T-cell (primary cell): ENCODE data around the gene RIMS3. TPM values are rescaled to one million over a fixed set of nuclear protein-coding genes. Genes with fewer than 3 reads are reported as not detected.
A peak's percentile ranks its signal among the peaks of the same experiment; 100 is the strongest.

Source experiments
- ATAC-seq, 4 experiments: fragments of 200-7000 bp in 3 of 4; fragments of 150-1000 bp in 1 of 4; cut with Tn5 transposase; replicated peaks in 1 of 4; 1 replicate in 3 of 4; 2 replicates in 1 of 4; pipeline ENCODE4 v1.10.0; 2021; ENCODE audit warnings: moderate library complexity in 3 of 4, mild to moderate bottlenecking in 2 of 4, moderate number of reproducible peaks in 1 of 4
- CTCF ChIA-PET, 2 donors: fragments of 300-600 bp; sonication (Branson Sonifier 250); formaldehyde crosslinking; loops; one replicate each; lab custom pipeline; 2022; ENCODE audit warnings: antibody characterized with exemption in 2 of 2; lab: Charles Lee
- POLR2A ChIA-PET, 2 donors: fragments of 300-600 bp; sonication (Branson Sonifier 250); formaldehyde crosslinking; loops; one replicate each; lab custom pipeline; 2022; ENCODE audit warnings: antibody characterized with exemption in 2 of 2; lab: Charles Lee
- DNase-seq, 35 experiments: peaks; one replicate each; pipeline versions ENCODE4 v3.0.0 to v3.0.0-alpha.2; 2013 to 2023
- H3K27ac ChIP-seq: one replicate; pipeline ENCODE4 v1.5.1; 2013; ENCODE audit warnings: low read length
- H3K27me3 ChIP-seq, 2 experiments: replicated peaks in 1 of 2; 1 replicate in 1 of 2; 2 replicates in 1 of 2; pipeline versions ENCODE4 v1.6.1 to v1.7.0; 2013; ENCODE audit warnings: low read length in 1 of 2, mixed read lengths in 1 of 2; ENCODE audit not compliant: control insufficient read depth in 2 of 2, insufficient read depth in 2 of 2; ENCODE audit errors: extremely low read depth in 1 of 2
- H3K36me3 ChIP-seq, 2 donors: 1 replicate in 1 of 2; 2 replicates in 1 of 2; pipeline versions ENCODE4 v1.6.1 to v1.7.0; 2013; ENCODE audit warnings: low read length in 1 of 2; ENCODE audit not compliant: control insufficient read depth in 2 of 2, insufficient read depth in 1 of 2; ENCODE audit errors: extremely low read depth in 1 of 2
- H3K4me1 ChIP-seq, 2 experiments: 1 replicate in 1 of 2; 2 replicates in 1 of 2; pipeline versions ENCODE4 v1.6.1 to v1.7.0; 2013; ENCODE audit warnings: low read length in 2 of 2, mixed read lengths in 1 of 2; ENCODE audit not compliant: insufficient read depth in 2 of 2, control insufficient read depth in 1 of 2; ENCODE audit errors: extremely low read depth in 1 of 2
- H3K4me3 ChIP-seq, 2 donors: 1 replicate in 1 of 2; 2 replicates in 1 of 2; pipeline versions ENCODE4 v1.5.1 to v1.7.0; 2013; ENCODE audit warnings: mild to moderate bottlenecking in 2 of 2, low read length in 1 of 2, moderate library complexity in 1 of 2; ENCODE audit not compliant: control insufficient read depth in 1 of 2; ENCODE audit errors: extremely low read depth in 1 of 2
- H3K9me3 ChIP-seq: 2 replicates; pipeline ENCODE4 v1.7.0; 2013
- H3K27ac Mint-ChIP-seq, 2 donors: one replicate each; pipeline ENCODE4 v1.8.0; 2020 to 2021; ENCODE audit warnings: mild to moderate bottlenecking in 2 of 2, mixed read lengths in 2 of 2
- H3K27me3 Mint-ChIP-seq, 2 donors: one replicate each; pipeline ENCODE4 v1.8.0; 2021 to 2022; ENCODE audit warnings: mixed read lengths in 2 of 2
- H3K36me3 Mint-ChIP-seq: one replicate; pipeline ENCODE4 v1.8.0; 2021; ENCODE audit warnings: mixed read lengths
- H3K4me1 Mint-ChIP-seq, 3 donors: one replicate each; pipeline ENCODE4 v1.8.0; 2020 to 2022; ENCODE audit warnings: mixed read lengths in 3 of 3, mild to moderate bottlenecking in 1 of 3
- H3K4me3 Mint-ChIP-seq, 3 donors: one replicate each; pipeline ENCODE4 v1.8.0; 2020 to 2022; ENCODE audit warnings: mild to moderate bottlenecking in 3 of 3, mixed read lengths in 3 of 3, moderate library complexity in 3 of 3
- H3K9me3 Mint-ChIP-seq, 3 donors: one replicate each; pipeline ENCODE4 v1.8.0; 2020 to 2022; ENCODE audit warnings: mixed read lengths in 3 of 3
- WGBS: methylation state at CpG from one replicate; pipeline ENCODE4 v1.1.5; 2013; ENCODE audit warnings: missing lambda C conversion rate; ENCODE audit not compliant: insufficient coverage; 5-methylcytosine and 5-hydroxymethylcytosine counted together
- total RNA-seq, 35 experiments: library from RNA in 6 of 35; stranded (reverse) in 6 of 35; fragments of 120-200 nt in 1 of 35; gene quantifications; one replicate each; pipeline versions ENCODE4 v1.2.1 to v1.2.4 and lab custom pipeline; 2013 to 2026

RIMS3 gene
- total RNA-seq, 5 donors from 2014 or later (not counting 1 experiment from before 2014, with no cell fraction given), result 1.8 to 3.0 (median 2.3) TPM

DNA sequence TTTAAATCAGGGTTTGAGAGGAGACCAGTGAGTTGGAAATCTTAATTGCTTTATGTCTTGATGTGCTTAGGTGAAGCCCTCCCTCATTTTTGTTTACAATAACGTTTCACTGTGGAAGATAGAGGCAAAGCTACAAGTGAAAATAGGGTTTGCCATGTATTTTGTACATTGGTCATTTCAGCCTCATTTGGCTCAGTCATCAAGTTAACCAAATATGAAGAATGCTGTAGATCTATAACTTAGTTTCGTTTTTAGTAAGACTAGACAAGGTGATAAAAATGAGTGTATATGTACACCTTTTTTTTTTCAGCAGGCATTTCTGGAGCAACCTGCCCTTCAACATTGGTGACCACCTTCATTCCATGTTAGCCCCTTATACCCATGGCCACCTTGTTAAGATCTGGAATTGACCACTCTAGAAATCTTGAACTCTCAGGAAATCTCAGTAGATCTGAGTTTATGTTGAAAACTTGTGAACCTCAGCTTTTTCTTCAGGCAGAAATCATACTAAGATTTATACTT lies 28.9 kb upstream of the RIMS3 start:
- H3K4me1 ChIP-seq, result peaks cover 24 to 42% of the 10 kb centered on the region in 2 experiments
- WGBS, result no CpG with 5 or more reads among the region's 2 CpGs
- H3K4me3 Mint-ChIP-seq, result peak overlapping the region; percentile 53 to 95 (median 57)
- DNase-seq, result peak in 1 of 35 experiments; percentile 23
- H3K4me3 ChIP-seq, result no peak overlapping the region
- H3K27me3 ChIP-seq, result no peaks in the 10 kb centered on the region
- H3K36me3 Mint-ChIP-seq, result peaks cover 15% of the 10 kb centered on the region
- ChIA-PET CTCF (interaction anchor here (0.5 to 1.4 kb wide), 3 partner anchors 19 to 254 kb away, joined by 3 to 5 read pairs (median 3); no protein-coding TSS in a partner anchor), POLR2A (no interaction called here)
- no peaks in the 10 kb centered on the region for H3K9me3 Mint-ChIP-seq
- ATAC-seq, result no peak
- H3K27ac Mint-ChIP-seq, result peak overlapping the region; percentile 94 to 96
- peak overlapping the region; percentile 100 for H3K27ac ChIP-seq
- peaks cover 84 to 87% (median 85%) of the 10 kb centered on the region in 3 donors for H3K4me1 Mint-ChIP-seq
- H3K9me3 ChIP-seq, result no peaks in the 10 kb centered on the region
- no peaks in the 10 kb centered on the region for H3K27me3 Mint-ChIP-seq
- peaks cover 3 to 4% of the 10 kb centered on the region in 2 donors for H3K36me3 ChIP-seq

GRCh38 chr1:40693425-40693824 lies 27.9 kb upstream of the RIMS3 start:
- ChIA-PET POLR2A (interaction anchor here (0.5 to 0.7 kb wide), 3 partner anchors 10 to 295 kb away, joined by 3 to 6 read pairs (median 3); no protein-coding TSS in a partner anchor), CTCF (interaction anchor here in 1 of 2 donors (0.8 to 1.4 kb wide), 4 partner anchors 10 to 28 kb away, joined by 3 to 5 read pairs (median 3); no protein-coding TSS in a partner anchor)
- peak overlapping the region; percentile 94 to 96 for H3K27ac Mint-ChIP-seq
- peaks cover 77 to 82% (median 81%) of the 10 kb centered on the region in 3 donors for H3K4me1 Mint-ChIP-seq
- no peaks in the 10 kb centered on the region for H3K9me3 Mint-ChIP-seq
- Histone ChIP-seq H3K9me3 (no peaks in the 10 kb centered on the region), H3K27ac (peak overlapping the region; percentile 100), H3K4me1 (peaks cover 21 to 38% of the 10 kb centered on the region in 2 experiments), H3K36me3 (peaks cover 3 to 4% of the 10 kb centered on the region in 2 donors), H3K27me3 (no peaks in the 10 kb centered on the region), H3K4me3 (no peak overlapping the region)
- H3K36me3 Mint-ChIP-seq, result peaks cover 9% of the 10 kb centered on the region
- ATAC-seq (no peak), DNase-seq (no peak)
- peak overlapping the region; percentile 87 to 98 (median 95) for H3K4me3 Mint-ChIP-seq
- WGBS, result no CpG with 5 or more reads among the region's 1 CpG
- H3K27me3 Mint-ChIP-seq, result no peaks in the 10 kb centered on the region

GRCh38 chr1:40692429-40692895 lies 27.0 kb upstream of the RIMS3 start:
- Histone ChIP-seq H3K36me3 (peaks cover 3 to 4% of the 10 kb centered on the region in 2 donors), H3K9me3 (no peaks in the 10 kb centered on the region), H3K27ac (peak overlapping the region; percentile 100), H3K27me3 (no peaks in the 10 kb centered on the region), H3K4me3 (peak overlapping the region; percentile 81 to 100), H3K4me1 (peaks cover 21 to 32% of the 10 kb centered on the region in 2 experiments)
- CTCF ChIA-PET, result interaction anchor here in 1 of 2 donors (0.8 to 2.0 kb wide), 5 partner anchors 8 to 161 kb away, joined by 3 to 10 read pairs (median 6); partner anchors contain the start of gene ZNF684
- Mint-ChIP-seq H3K4me1 (peaks cover 72 to 78% (median 75%) of the 10 kb centered on the region in 3 donors), H3K27ac (peak overlapping the region; percentile 94 to 96), H3K36me3 (peaks cover 13% of the 10 kb centered on the region), H3K4me3 (peak overlapping the region; percentile 87 to 98 (median 95)), H3K9me3 (no peaks in the 10 kb centered on the region), H3K27me3 (no peaks in the 10 kb centered on the region)
- POLR2A ChIA-PET, result interaction anchor here (0.6 to 0.7 kb wide), 4 partner anchors 11 to 1990 kb away, joined by 3 read pairs; partner anchors contain the start of genes HPCAL4 (in 1 of the 2) and YBX1 (in 1 of the 2)
- DNase-seq (no peak), ATAC-seq (no peak)
- 6% methylated on average over 8 of the region's 9 CpGs for WGBS

DNA sequence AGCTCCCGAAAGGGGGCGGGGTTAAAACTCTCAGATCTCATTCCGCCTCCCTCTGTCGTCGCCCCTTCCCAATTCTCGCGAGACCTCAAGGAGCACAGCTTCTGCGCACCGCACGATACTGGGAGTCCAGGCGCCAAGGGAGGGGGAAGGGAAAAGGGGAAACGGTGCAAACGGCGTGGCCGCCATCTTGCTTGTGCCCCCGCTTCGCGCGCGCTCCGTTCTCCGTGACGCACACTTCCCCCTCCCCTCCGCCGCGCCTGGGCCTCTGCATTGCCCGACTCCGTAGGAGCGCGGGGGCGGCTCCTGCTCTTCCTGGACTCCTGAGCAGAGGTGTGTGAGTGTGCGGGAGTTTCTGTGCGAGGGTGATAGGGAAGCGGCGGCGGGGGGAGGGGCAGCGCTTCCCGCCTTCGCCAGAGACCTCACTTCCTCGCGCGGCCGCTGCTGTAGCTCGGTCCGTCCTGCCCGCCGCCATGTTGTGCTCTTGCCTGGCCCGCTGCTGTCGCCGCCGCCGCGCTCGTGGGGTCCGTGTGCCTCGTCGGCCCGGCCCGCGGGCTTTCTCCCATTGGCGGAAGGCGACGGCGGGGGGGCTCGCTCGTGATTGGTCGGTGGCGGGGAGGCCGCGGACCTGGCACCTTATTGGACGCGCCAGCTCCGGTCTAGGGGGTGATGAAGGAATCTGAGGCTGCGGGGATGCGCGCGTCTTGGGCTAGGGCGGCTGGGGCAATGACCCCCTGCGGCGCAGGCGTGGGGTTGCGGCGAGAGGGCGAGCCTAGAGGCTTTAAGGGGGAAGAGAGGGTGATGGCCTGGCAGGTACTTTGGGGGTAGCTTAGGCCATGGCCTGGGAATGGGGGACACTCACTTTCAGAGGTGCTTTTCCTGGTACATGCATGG lies 26.3 kb upstream of the RIMS3 start, which contains the start of gene NFYC:
Gene NFYC (plus strand): TSS at position 167 of the 891 bp plus-strand sequence. CDS start 47,140 bp downstream, outside the sequence.
- Mint-ChIP-seq H3K4me1 (peaks cover 65 to 71% (median 69%) of the 10 kb centered on the region in 3 donors), H3K27me3 (no peaks in the 10 kb centered on the region), H3K36me3 (peaks cover 11% of the 10 kb centered on the region), H3K9me3 (no peaks in the 10 kb centered on the region), H3K4me3 (peak within 1 kb of the TSS; percentile 87 to 98 (median 95)), H3K27ac (peak within 1 kb of the TSS; percentile 94 to 96)
- ChIA-PET CTCF (interaction anchor here in 1 of 2 donors (0.5 to 2.7 kb wide), 13 partner anchors 9 to 170 kb away, joined by 3 to 13 read pairs (median 5); partner anchors contain the start of genes CITED4 and ZNF684), POLR2A (interaction anchor here (0.5 to 1.3 kb wide), 12 partner anchors 10 to 1991 kb away, joined by 3 to 7 read pairs (median 3); partner anchors contain the start of gene YBX1 (in 1 of the 2))
- H3K27me3 ChIP-seq, result no peaks in the 10 kb centered on the region
- peak within 1 kb of the TSS; percentile 100 for H3K27ac ChIP-seq
- no peaks in the 10 kb centered on the region for H3K9me3 ChIP-seq
- peaks cover 21 to 32% of the 10 kb centered on the region in 2 experiments for H3K4me1 ChIP-seq
- peaks cover 3 to 7% of the 10 kb centered on the region in 2 donors for H3K36me3 ChIP-seq
- DNase-seq, result peak; percentile 84 to 99 (median 93)
- peak within 1 kb of the TSS; percentile 81 to 100 for H3K4me3 ChIP-seq
- ATAC-seq, result peak; percentile 86 to 88 (median 86)
- under 1% methylated on average over 58 of the region's 84 CpGs for WGBS

DNA sequence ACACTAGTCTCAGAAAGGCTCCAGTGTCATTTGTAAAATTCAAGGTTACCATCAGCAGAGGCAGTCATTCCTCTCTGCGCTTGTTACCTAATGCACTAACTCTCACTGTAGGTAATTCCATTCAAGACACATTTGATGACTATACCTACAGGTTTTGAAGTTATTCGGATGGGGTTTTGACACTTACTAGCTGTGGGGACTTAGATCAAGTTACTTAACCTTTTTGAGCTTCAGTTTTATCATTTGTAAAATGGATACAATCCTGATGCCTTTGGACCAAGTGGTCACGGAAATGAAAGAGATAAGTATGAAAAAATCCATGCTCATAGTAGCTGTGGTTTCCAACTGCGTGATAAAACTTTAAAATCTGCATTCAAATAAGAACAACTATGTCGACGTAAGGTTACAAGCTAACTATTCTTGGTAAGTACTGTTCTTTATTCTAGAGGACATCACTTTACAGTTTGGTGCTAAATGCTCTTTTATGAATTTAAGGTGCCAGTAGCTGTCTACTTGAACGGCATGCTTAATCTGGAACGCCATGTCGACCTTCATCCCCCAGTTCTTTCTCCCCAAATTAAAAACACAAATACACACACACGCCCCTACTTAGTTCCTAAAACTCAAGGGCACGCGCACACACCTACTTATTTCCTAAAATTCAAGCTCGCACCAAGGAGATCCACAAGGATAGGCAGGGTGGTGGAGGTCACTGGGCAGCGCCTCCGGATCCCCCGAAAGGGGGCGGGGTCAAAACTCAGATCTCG lies 25.5 kb upstream of the RIMS3 start:
- no peaks in the 10 kb centered on the region for H3K27me3 Mint-ChIP-seq
- ATAC-seq, result no peak
- H3K4me3 Mint-ChIP-seq, result peak overlapping the region; percentile 87 to 98 (median 95)
- Histone ChIP-seq H3K27ac (peak overlapping the region; percentile 100), H3K9me3 (no peaks in the 10 kb centered on the region), H3K36me3 (peaks cover 3 to 10% of the 10 kb centered on the region in 2 donors), H3K27me3 (no peaks in the 10 kb centered on the region), H3K4me3 (peak overlapping the region; percentile 81 to 100), H3K4me1 (peaks cover 20 to 26% of the 10 kb centered on the region in 2 experiments)
- peak overlapping the region; percentile 94 to 96 for H3K27ac Mint-ChIP-seq
- peak in 2 of 35 experiments; percentile 13 to 40 for DNase-seq
- H3K9me3 Mint-ChIP-seq, result no peaks in the 10 kb centered on the region
- H3K36me3 Mint-ChIP-seq, result peaks cover 13% of the 10 kb centered on the region
- H3K4me1 Mint-ChIP-seq, result peaks cover 57 to 63% (median 60%) of the 10 kb centered on the region in 3 donors
- 18% methylated on average over 7 of the region's 18 CpGs for WGBS
- ChIA-PET CTCF (interaction anchor here in 1 of 2 donors (0.5 to 2.7 kb wide), 14 partner anchors 10 to 171 kb away, joined by 3 to 13 read pairs (median 4); partner anchors contain the start of genes CITED4, RIMS3 and ZNF684), POLR2A (interaction anchor here (0.5 to 1.7 kb wide), 10 partner anchors 10 to 525 kb away, joined by 3 to 7 read pairs (median 4); no protein-coding TSS in a partner anchor)
